Vagina (tissue), 2 donors: ENCODE measurements around the gene KCTD16.

Source experiments
- POLR2AphosphoS5 ChIP-seq, 2 donors: sonication (generic); formaldehyde crosslinking; IDR thresholded peaks; one replicate each; pipeline ENCODE4 v1.9.0; 2017; ENCODE audit warnings: antibody characterized with exemption in 2 of 2, mild to moderate bottlenecking in 2 of 2, low read depth in 1 of 2; ENCODE audit not compliant: insufficient read depth in 1 of 2
- TF ChIP-seq, protein P1 (sequence below), 3 experiments: fragments of 450-650 bp in 2 of 3; fragments of 200-600 bp in 1 of 3; sonication (generic) in 1 of 3; IDR thresholded peaks; one replicate each; pipeline ENCODE4 v1.5.1; 2017 to 2019; ENCODE audit warnings: antibody characterized with exemption in 3 of 3, mild to moderate bottlenecking in 2 of 3, moderate library complexity in 2 of 3

DNA sequence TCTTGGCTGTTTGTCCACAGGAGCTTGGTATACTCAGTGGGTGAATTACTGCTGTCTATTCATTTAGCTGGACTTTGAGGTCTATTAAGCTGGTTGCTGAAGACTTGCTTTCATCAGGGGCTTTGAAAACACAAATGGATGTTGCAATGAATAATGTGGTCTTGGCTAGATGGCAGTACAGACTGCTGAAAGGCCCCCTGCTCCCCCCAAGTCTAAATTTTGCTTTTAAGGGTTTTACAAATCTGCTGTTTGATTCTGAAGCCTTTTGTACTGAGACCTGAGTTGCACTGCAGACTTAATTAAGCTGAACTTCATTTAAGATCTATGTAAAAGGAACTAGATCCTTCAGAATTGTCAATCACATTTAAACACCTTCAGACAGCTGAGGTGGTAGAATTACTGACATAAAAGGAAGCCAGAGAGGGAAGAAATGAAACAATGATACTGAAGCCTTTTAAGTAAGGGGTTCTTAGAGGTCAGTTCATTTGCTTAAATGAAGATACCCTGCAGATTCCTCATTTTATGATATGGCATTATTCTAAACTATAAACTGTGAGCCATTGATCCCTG is 37.3 kb downstream of the KCTD16 start:
- TF ChIP-seq, protein P1, sequence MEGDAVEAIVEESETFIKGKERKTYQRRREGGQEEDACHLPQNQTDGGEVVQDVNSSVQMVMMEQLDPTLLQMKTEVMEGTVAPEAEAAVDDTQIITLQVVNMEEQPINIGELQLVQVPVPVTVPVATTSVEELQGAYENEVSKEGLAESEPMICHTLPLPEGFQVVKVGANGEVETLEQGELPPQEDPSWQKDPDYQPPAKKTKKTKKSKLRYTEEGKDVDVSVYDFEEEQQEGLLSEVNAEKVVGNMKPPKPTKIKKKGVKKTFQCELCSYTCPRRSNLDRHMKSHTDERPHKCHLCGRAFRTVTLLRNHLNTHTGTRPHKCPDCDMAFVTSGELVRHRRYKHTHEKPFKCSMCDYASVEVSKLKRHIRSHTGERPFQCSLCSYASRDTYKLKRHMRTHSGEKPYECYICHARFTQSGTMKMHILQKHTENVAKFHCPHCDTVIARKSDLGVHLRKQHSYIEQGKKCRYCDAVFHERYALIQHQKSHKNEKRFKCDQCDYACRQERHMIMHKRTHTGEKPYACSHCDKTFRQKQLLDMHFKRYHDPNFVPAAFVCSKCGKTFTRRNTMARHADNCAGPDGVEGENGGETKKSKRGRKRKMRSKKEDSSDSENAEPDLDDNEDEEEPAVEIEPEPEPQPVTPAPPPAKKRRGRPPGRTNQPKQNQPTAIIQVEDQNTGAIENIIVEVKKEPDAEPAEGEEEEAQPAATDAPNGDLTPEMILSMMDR (IDR thresholded peaks at IDR 0.05), result no peak
- TF ChIP-seq POLR2AphosphoS5 (IDR thresholded peaks at IDR 0.05; ENCODE audit: insufficient read depth in 1 of 2, low read depth in 1 of 2), result no peak
